ENCODE data around the gene ABCA2. TPM values are rescaled to one million over a fixed set of nuclear protein-coding genes. Genes with fewer than 3 reads are reported as not detected.

ABCA2 gene
- total and polyA plus RNA-seq, 9 of the 15 experiments (the other 6 are each of a cell fraction or from before 2014, with no cell fraction given) = 0.69 to 16.3 (median 6.1) TPM; not detected in 2

DNA sequence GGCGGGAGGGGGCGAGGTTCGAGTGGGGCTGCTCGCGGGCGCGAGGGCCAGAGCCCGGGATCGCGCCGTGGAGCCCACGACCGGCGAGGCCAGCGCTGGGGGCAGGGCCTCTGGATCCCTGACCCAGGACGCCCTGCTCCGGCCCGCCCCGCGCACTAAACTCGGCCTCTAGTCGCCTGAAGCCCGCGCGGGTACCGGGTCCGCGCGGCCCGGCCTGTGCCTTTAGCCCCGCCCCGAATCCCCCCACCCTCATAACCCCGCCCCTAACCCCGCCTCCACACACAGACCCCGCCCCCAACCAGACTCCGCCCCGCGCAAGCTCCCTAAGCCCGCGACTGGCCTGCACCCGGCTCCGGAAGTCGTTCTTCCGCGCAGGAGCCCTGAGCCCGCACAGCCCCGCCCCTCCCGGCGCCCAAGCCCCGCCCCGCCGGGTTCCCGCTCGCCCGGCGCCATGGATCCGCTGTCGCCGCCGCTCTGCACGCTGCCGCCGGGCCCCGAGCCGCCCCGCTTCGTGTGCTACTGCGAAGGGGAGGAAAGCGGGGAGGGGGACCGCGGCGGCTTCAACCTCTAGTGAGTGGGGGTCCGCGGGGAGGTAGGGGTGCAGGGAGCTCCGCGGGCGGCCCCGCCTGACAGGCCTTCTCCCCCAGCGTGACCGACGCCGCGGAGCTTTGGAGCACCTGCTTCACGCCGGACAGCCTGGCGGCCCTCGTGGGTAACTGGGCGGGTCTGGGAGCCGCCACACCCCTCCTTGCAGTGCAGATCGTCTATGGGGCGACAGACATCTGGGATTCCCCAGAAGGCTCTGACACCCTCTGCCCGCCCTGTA is 35.8 kb downstream of the ABCA2 start, which contains the start of gene PAXX (continued):
- TF ChIP-seq, protein P1, sequence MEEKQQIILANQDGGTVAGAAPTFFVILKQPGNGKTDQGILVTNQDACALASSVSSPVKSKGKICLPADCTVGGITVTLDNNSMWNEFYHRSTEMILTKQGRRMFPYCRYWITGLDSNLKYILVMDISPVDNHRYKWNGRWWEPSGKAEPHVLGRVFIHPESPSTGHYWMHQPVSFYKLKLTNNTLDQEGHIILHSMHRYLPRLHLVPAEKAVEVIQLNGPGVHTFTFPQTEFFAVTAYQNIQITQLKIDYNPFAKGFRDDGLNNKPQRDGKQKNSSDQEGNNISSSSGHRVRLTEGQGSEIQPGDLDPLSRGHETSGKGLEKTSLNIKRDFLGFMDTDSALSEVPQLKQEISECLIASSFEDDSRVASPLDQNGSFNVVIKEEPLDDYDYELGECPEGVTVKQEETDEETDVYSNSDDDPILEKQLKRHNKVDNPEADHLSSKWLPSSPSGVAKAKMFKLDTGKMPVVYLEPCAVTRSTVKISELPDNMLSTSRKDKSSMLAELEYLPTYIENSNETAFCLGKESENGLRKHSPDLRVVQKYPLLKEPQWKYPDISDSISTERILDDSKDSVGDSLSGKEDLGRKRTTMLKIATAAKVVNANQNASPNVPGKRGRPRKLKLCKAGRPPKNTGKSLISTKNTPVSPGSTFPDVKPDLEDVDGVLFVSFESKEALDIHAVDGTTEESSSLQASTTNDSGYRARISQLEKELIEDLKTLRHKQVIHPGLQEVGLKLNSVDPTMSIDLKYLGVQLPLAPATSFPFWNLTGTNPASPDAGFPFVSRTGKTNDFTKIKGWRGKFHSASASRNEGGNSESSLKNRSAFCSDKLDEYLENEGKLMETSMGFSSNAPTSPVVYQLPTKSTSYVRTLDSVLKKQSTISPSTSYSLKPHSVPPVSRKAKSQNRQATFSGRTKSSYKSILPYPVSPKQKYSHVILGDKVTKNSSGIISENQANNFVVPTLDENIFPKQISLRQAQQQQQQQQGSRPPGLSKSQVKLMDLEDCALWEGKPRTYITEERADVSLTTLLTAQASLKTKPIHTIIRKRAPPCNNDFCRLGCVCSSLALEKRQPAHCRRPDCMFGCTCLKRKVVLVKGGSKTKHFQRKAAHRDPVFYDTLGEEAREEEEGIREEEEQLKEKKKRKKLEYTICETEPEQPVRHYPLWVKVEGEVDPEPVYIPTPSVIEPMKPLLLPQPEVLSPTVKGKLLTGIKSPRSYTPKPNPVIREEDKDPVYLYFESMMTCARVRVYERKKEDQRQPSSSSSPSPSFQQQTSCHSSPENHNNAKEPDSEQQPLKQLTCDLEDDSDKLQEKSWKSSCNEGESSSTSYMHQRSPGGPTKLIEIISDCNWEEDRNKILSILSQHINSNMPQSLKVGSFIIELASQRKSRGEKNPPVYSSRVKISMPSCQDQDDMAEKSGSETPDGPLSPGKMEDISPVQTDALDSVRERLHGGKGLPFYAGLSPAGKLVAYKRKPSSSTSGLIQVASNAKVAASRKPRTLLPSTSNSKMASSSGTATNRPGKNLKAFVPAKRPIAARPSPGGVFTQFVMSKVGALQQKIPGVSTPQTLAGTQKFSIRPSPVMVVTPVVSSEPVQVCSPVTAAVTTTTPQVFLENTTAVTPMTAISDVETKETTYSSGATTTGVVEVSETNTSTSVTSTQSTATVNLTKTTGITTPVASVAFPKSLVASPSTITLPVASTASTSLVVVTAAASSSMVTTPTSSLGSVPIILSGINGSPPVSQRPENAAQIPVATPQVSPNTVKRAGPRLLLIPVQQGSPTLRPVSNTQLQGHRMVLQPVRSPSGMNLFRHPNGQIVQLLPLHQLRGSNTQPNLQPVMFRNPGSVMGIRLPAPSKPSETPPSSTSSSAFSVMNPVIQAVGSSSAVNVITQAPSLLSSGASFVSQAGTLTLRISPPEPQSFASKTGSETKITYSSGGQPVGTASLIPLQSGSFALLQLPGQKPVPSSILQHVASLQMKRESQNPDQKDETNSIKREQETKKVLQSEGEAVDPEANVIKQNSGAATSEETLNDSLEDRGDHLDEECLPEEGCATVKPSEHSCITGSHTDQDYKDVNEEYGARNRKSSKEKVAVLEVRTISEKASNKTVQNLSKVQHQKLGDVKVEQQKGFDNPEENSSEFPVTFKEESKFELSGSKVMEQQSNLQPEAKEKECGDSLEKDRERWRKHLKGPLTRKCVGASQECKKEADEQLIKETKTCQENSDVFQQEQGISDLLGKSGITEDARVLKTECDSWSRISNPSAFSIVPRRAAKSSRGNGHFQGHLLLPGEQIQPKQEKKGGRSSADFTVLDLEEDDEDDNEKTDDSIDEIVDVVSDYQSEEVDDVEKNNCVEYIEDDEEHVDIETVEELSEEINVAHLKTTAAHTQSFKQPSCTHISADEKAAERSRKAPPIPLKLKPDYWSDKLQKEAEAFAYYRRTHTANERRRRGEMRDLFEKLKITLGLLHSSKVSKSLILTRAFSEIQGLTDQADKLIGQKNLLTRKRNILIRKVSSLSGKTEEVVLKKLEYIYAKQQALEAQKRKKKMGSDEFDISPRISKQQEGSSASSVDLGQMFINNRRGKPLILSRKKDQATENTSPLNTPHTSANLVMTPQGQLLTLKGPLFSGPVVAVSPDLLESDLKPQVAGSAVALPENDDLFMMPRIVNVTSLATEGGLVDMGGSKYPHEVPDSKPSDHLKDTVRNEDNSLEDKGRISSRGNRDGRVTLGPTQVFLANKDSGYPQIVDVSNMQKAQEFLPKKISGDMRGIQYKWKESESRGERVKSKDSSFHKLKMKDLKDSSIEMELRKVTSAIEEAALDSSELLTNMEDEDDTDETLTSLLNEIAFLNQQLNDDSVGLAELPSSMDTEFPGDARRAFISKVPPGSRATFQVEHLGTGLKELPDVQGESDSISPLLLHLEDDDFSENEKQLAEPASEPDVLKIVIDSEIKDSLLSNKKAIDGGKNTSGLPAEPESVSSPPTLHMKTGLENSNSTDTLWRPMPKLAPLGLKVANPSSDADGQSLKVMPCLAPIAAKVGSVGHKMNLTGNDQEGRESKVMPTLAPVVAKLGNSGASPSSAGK (IDR thresholded peaks at IDR 0.05) = peak; percentile 97
- TF ChIP-seq TOE1 (IDR thresholded peaks at IDR 0.05; ENCODE audit: borderline replicate concordance) (no peak), TOE1 (CRISPR knock-in tag; IDR thresholded peaks at IDR 0.05; ENCODE audit: borderline replicate concordance, low read depth) (0 out of 2 replicates have a peak, but pooled peaks have one; percentile 72), KLF6 (CRISPR knock-in tag; IDR thresholded peaks at IDR 0.05; ENCODE audit: borderline replicate concordance) (no peak), ZNF79 (CRISPR knock-in tag; IDR thresholded peaks at IDR 0.05; ENCODE audit: low read depth) (no peak), RBM22 (IDR thresholded peaks at IDR 0.05; ENCODE audit: low read depth, low read length, poor library complexity, severe bottlenecking) (no peak), BHLHE40 (IDR thresholded peaks at IDR 0.05; ENCODE audit: low read length) (no peak), RBM17 (IDR thresholded peaks at IDR 0.05; ENCODE audit: borderline replicate concordance, low read depth, low read length) (no peak), JUNB (CRISPR knock-in tag; conservative IDR thresholded peaks at IDR 0.05) (no peak)
- TF ChIP-seq, protein P2, sequence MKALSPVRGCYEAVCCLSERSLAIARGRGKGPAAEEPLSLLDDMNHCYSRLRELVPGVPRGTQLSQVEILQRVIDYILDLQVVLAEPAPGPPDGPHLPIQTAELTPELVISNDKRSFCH (CRISPR knock-in tag; IDR thresholded peaks at IDR 0.05) = no peak
- TF ChIP-seq, protein P2 (tag; IDR thresholded peaks at IDR 0.05) = 0 out of 2 replicates have a peak, but pooled peaks have one; percentile 31
